Caco-2 (cell line): ENCODE results near the gene UMPS. TPM values are rescaled to one million over a fixed set of nuclear protein-coding genes. Genes with fewer than 3 reads are reported as not detected.

Experiments
- BruUV-seq: library from RNA; stranded (reverse); fragments of 400-500 nt; replicated peaks from 2 replicates; lab custom pipeline; 2021; lab: Mats Ljungman, UMichigan
- CTCF ChIA-PET: fragments of 300-600 bp; sonication (Branson Sonifier 250); formaldehyde crosslinking; loops from one replicate; lab custom pipeline; 2022; ENCODE audit warnings: antibody characterized with exemption; lab: Charles Lee
- POLR2A ChIA-PET: fragments of 300-600 bp; sonication (Branson Sonifier 250); formaldehyde crosslinking; loops from one replicate; lab custom pipeline; 2022; ENCODE audit warnings: antibody characterized with exemption; lab: Charles Lee
- DNase-seq, 2 experiments: peaks; one replicate each; pipeline versions ENCODE4 v3.0.0 to v3.0.0-alpha.2; 2020 to 2022
- H3K27me3 ChIP-seq: replicated peaks from 2 replicates; pipeline ENCODE4 v1.6.0; 2011; ENCODE audit warnings: low read length; ENCODE audit not compliant: control insufficient read depth, insufficient read depth
- H3K36me3 ChIP-seq: 2 replicates; pipeline ENCODE4 v1.5.1; 2011; ENCODE audit warnings: low read length; ENCODE audit not compliant: control insufficient read depth, insufficient read depth
- H3K4me1 ChIP-seq: fragments of 250-450 bp; sonication (Bioruptor Pico); 2 replicates; pipeline ENCODE4 v1.5.1; 2020; ENCODE audit warnings: mild to moderate bottlenecking
- H3K4me3 ChIP-seq: 2 replicates; pipeline ENCODE4 v1.5.1; 2011; ENCODE audit warnings: low read depth, mild to moderate bottlenecking, control low read depth, low read length
- H3K9me3 ChIP-seq: fragments of 250-450 bp; sonication (Bioruptor Pico); 2 replicates; pipeline ENCODE4 v1.5.1; 2020; ENCODE audit warnings: mild to moderate bottlenecking, moderate library complexity
- H3K27ac Mint-ChIP-seq: one replicate; pipeline ENCODE4 v1.8.0; 2022; ENCODE audit warnings: mixed read lengths; ENCODE audit not compliant: unreplicated experiment
- H3K27me3 Mint-ChIP-seq: one replicate; pipeline ENCODE4 v1.8.0; 2022; ENCODE audit warnings: mixed read lengths; ENCODE audit not compliant: insufficient read depth, unreplicated experiment
- H3K36me3 Mint-ChIP-seq: one replicate; pipeline ENCODE4 v1.8.0; 2022; ENCODE audit warnings: mild to moderate bottlenecking, mixed read lengths; ENCODE audit not compliant: insufficient read depth, unreplicated experiment
- H3K4me1 Mint-ChIP-seq: one replicate; pipeline ENCODE4 v1.8.0; 2022; ENCODE audit warnings: low read depth, mixed read lengths; ENCODE audit not compliant: unreplicated experiment
- H3K4me3 Mint-ChIP-seq: one replicate; pipeline ENCODE4 v1.8.0; 2022; ENCODE audit warnings: mild to moderate bottlenecking, moderate library complexity, mixed read lengths; ENCODE audit not compliant: unreplicated experiment
- H3K9me3 Mint-ChIP-seq: one replicate; pipeline ENCODE4 v1.8.0; 2022; ENCODE audit warnings: mixed read lengths; ENCODE audit not compliant: unreplicated experiment
- CTCF ChIP-seq, 2 experiments: fragments of 200-600 bp in 1 of 2; IDR thresholded peaks; 1 replicate in 1 of 2; 2 replicates in 1 of 2; pipeline versions ENCODE4 v1.5.1 to v1.8.0; 2011 to 2022; ENCODE audit warnings: antibody characterized with exemption in 1 of 2, control low read depth in 1 of 2, inconsistent platforms in 1 of 2, low read depth in 1 of 2, low read length in 1 of 2, mild to moderate bottlenecking in 1 of 2, moderate library complexity in 1 of 2; ENCODE audit not compliant: insufficient read depth in 1 of 2, severe bottlenecking in 1 of 2, unreplicated experiment in 1 of 2
- intact Hi-C: fragments of 100-400 bp; cut with micrococcal nuclease; formaldehyde crosslinking; loops from one replicate; pipeline ENCODE4 v1.10.0; 2022; ENCODE audit not compliant: unreplicated experiment
- total RNA-seq: library from RNA; stranded (reverse); gene quantifications from 2 replicates; pipeline ENCODE4 v1.2.3, GENCODE V29; 2022

The UMPS gene
- total RNA-seq, 1 experiment from 2014 or later = 62.9 TPM

- POLR2A ChIA-PET = no interaction called here
- no peaks in the 10 kb centered on the region for H3K9me3 Mint-ChIP-seq
- TF ChIP-seq CTCF (IDR thresholded peaks at IDR 0.05; ENCODE audit: insufficient read depth in 1 of 2, low read depth in 1 of 2, low read length in 1 of 2, severe bottlenecking in 1 of 2, unreplicated experiment in 1 of 2) = no peak
- intact Hi-C loops = no loop called here
- H3K36me3 Mint-ChIP-seq = peaks cover 30% of the 10 kb centered on the region
- peaks cover 11% of the 10 kb centered on the region for H3K4me1 ChIP-seq
- no TSS peak for BruUV-seq
- peaks cover 15% of the 10 kb centered on the region for H3K4me1 Mint-ChIP-seq
- no peak overlapping the region for H3K4me3 ChIP-seq
- DNase-seq = no peak
- H3K27me3 ChIP-seq = no peaks in the 10 kb centered on the region
- H3K4me3 Mint-ChIP-seq = no peak overlapping the region
- no peak overlapping the region for H3K27ac Mint-ChIP-seq
- peaks cover 3% of the 10 kb centered on the region; the same call in 1 of the 2 replicates for H3K36me3 ChIP-seq
- H3K27me3 Mint-ChIP-seq = no peaks in the 10 kb centered on the region
- CTCF ChIA-PET = interaction anchor here (0.5 to 0.8 kb wide), 2 partner anchors 124 to 131 kb away, joined by 3 to 12 read pairs; no protein-coding TSS in a partner anchor
- no peaks in the 10 kb centered on the region for H3K9me3 ChIP-seq
Observed at GRCh38 chr3:124770336-124771082, 40.3 kb downstream of the UMPS start.

GRCh38 chr3:124771083-124771445, 40.8 kb downstream of the UMPS start:
- TF ChIP-seq CTCF (IDR thresholded peaks at IDR 0.05; ENCODE audit: insufficient read depth in 1 of 2, low read depth in 1 of 2, low read length in 1 of 2, severe bottlenecking in 1 of 2, unreplicated experiment in 1 of 2) = no peak
- Histone ChIP-seq H3K9me3 (no peaks in the 10 kb centered on the region), H3K4me1 (peaks cover 11% of the 10 kb centered on the region), H3K27me3 (no peaks in the 10 kb centered on the region), H3K36me3 (peaks cover 3% of the 10 kb centered on the region; the same call in 1 of the 2 replicates), H3K4me3 (no peak overlapping the region)
- H3K4me3 Mint-ChIP-seq = no peak overlapping the region
- H3K27ac Mint-ChIP-seq = no peak overlapping the region
- H3K36me3 Mint-ChIP-seq = peaks cover 30% of the 10 kb centered on the region
- ChIA-PET CTCF (interaction anchor here (0.5 to 0.8 kb wide), 2 partner anchors 124 to 130 kb away, joined by 3 to 12 read pairs; no protein-coding TSS in a partner anchor), POLR2A (no interaction called here)
- BruUV-seq = no TSS peak
- no peaks in the 10 kb centered on the region for H3K27me3 Mint-ChIP-seq
- H3K9me3 Mint-ChIP-seq = no peaks in the 10 kb centered on the region
- DNase-seq = no peak
- H3K4me1 Mint-ChIP-seq = peaks cover 15% of the 10 kb centered on the region
- intact Hi-C loops = no loop called here

- POLR2A ChIA-PET = no interaction called here
- no peak overlapping the region for H3K27ac Mint-ChIP-seq
Observed at GRCh38 chr3:124772081-124772831, 42.0 kb downstream of the UMPS start.

More at GRCh38 chr3:124772081-124772831, 42.0 kb downstream of the UMPS start:
- no TSS peak for BruUV-seq
- Histone ChIP-seq H3K36me3 (peaks cover 3% of the 10 kb centered on the region; the same call in 1 of the 2 replicates), H3K9me3 (no peaks in the 10 kb centered on the region), H3K27me3 (no peaks in the 10 kb centered on the region), H3K4me3 (no peak overlapping the region), H3K4me1 (peaks cover 11% of the 10 kb centered on the region)
- H3K4me1 Mint-ChIP-seq = peaks cover 15% of the 10 kb centered on the region
- CTCF ChIA-PET = interaction anchor here (0.5 kb wide), 1 partner anchor 413 kb away, joined by 5 read pairs; no protein-coding TSS in a partner anchor
- H3K4me3 Mint-ChIP-seq = no peak overlapping the region
- H3K36me3 Mint-ChIP-seq = peaks cover 30% of the 10 kb centered on the region
- DNase-seq = no peak
- H3K9me3 Mint-ChIP-seq = no peaks in the 10 kb centered on the region
- no peaks in the 10 kb centered on the region for H3K27me3 Mint-ChIP-seq
- TF ChIP-seq CTCF (IDR thresholded peaks at IDR 0.05; ENCODE audit: insufficient read depth in 1 of 2, low read depth in 1 of 2, low read length in 1 of 2, severe bottlenecking in 1 of 2, unreplicated experiment in 1 of 2) = no peak
- intact Hi-C loops = no loop called here
